K562 (cell line): ENCODE data around the gene EML3. TPM values are rescaled to one million over a fixed set of nuclear protein-coding genes. Genes with fewer than 3 reads are reported as not detected.

Experiments
- BMI1 ChIP-seq: fragments of 150-350 bp; IDR thresholded peaks from 2 replicates; pipeline ENCODE4 v1.6.1; 2014; ENCODE audit warnings: low read length
- HDGF ChIP-seq: fragments of 450-650 bp; IDR thresholded peaks from 2 replicates; pipeline ENCODE4 v1.6.1; 2016
- KAT2B ChIP-seq: IDR thresholded peaks from one replicate; pipeline ENCODE4 v1.6.1; 2012; ENCODE audit warnings: low read depth, mild to moderate bottlenecking, control low read depth, inconsistent platforms, low read length, moderate library complexity
- MAFK ChIP-seq: IDR thresholded peaks from 2 replicates; pipeline ENCODE4 v1.6.1; 2011; ENCODE audit warnings: low read length, improper control_type of control experiment
- MYC ChIP-seq, 2 experiments: fragments of 250-450 bp in 1 of 2; sonication (Bioruptor Pico) in 1 of 2; IDR thresholded peaks; 2 replicates each; pipeline versions ENCODE4 v1.5.1 to v1.6.1; 2012 to 2021; ENCODE audit warnings: low read depth in 2 of 2, borderline replicate concordance in 1 of 2, improper control_type of control experiment in 1 of 2, low read length in 1 of 2, mild to moderate bottlenecking in 1 of 2, moderate library complexity in 1 of 2
- POLR2H ChIP-seq: IDR thresholded peaks from 2 replicates; pipeline ENCODE4 v1.6.1; 2016; ENCODE audit warnings: missing genetic modification characterization, low read depth, mild to moderate bottlenecking, control low read depth, missing compliant biosample characterization, moderate library complexity
- SMARCC2 ChIP-seq: fragments of 450-650 bp; IDR thresholded peaks from 2 replicates; pipeline ENCODE4 v1.6.1; 2017; ENCODE audit warnings: antibody characterized with exemption, moderate library complexity, mild to moderate bottlenecking, low read depth
- ZNF696 ChIP-seq: fragments of 250-450 bp; sonication (Bioruptor Pico); conservative IDR thresholded peaks from 2 replicates; pipeline ENCODE4 v1.4.0; 2020; ENCODE audit warnings: mild to moderate bottlenecking, moderate library complexity
- polyA plus RNA-seq, 8 experiments: library from polyadenylated mRNA; depleted of rRNA in 4 of 8; stranded (reverse) in 5 of 8; unstranded in 3 of 8; fragments of >200 nt; fragmentation: Nextera tagmentation in 2 of 8; fragmentation: Illumina TruSeq in 1 of 8; extraction: Ambion mirVana in 2 of 8; extraction: Trizol in 1 of 8; gene quantifications; 2 replicates each; pipeline versions ENCODE4 v1.2.1 to v1.2.3, GENCODE V29; 2011 to 2014; ENCODE audit warnings: inconsistent platforms in 1 of 8, missing spikeins in 1 of 8
- total RNA-seq, 7 experiments: library from RNA; depleted of rRNA in 6 of 7; stranded (reverse); fragments of >200 nt in 6 of 7; fragmentation: Illumina TruSeq in 2 of 7; extraction: Trizol in 2 of 7; gene quantifications; 2 replicates each; pipeline versions ENCODE4 v1.2.1 to v1.2.3, GENCODE V29; 2011 to 2021; ENCODE audit warnings: low replicate concordance in 1 of 7
- TF ChIP-seq, protein P1 (sequence below): sonication (generic); formaldehyde crosslinking; IDR thresholded peaks from 2 replicates; pipeline ENCODE4 v1.8.0; 2022; ENCODE audit warnings: mild to moderate bottlenecking, low read depth, missing genetic modification reagents
- TF ChIP-seq, protein P2 (sequence below): fragments of 450-650 bp; IDR thresholded peaks from 2 replicates; pipeline ENCODE4 v1.7.0; 2016; ENCODE audit warnings: borderline replicate concordance
- TF ChIP-seq, protein P3 (sequence below): sonication (generic); formaldehyde crosslinking; IDR thresholded peaks from 2 replicates; pipeline ENCODE4 v1.8.0; 2023; ENCODE audit warnings: missing genetic modification reagents, mild to moderate bottlenecking, borderline replicate concordance
- TF ChIP-seq, protein P4 (sequence below): fragments of 450-650 bp; IDR thresholded peaks from 2 replicates; pipeline ENCODE4 v1.6.1; 2016
- TF ChIP-seq, protein P5 (sequence below): fragments of 250-450 bp; sonication (Bioruptor Pico); IDR thresholded peaks from 2 replicates; pipeline ENCODE4 v1.4.0; 2020
- TF ChIP-seq, protein P6 (sequence below), 2 experiments: fragments of 450-650 bp; conservative IDR thresholded peaks; 2 replicates each; pipeline ENCODE4 v1.6.1; 2017; ENCODE audit warnings: mild to moderate bottlenecking in 2 of 2, moderate library complexity in 2 of 2

Gene EML3
- total and polyA plus RNA-seq, 9 of the 15 experiments (the other 6 are each of a cell fraction or from before 2014, with no cell fraction given) = 0.32 to 90.5 (median 26.4) TPM

DNA sequence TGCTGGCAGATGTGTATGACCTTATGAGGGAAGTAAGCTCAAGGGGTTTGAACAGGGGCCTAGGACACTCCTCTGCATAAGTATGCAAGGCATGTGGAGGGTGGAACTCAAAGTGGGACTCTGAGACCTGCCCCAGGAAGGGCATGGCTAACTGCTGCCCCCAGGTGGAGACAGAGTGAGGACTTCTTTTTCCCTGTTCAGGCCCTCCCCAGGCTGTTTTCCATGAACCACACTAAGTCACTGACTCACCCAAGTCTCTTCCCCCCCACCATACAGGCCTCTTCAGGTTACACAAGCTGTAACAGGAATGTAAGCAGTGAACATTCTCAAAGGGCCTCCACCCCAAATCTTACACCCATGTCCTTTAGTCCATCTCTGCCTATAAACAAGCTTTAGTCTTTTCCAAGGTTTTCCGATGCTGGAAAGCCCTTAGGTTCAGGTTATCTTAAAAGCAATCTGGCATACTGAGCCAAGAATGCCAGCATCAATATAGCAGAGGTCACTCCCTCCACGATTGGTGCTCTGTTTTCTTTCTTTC is 51.9 kb downstream of the EML3 start (continued):
- TF ChIP-seq, protein P1, sequence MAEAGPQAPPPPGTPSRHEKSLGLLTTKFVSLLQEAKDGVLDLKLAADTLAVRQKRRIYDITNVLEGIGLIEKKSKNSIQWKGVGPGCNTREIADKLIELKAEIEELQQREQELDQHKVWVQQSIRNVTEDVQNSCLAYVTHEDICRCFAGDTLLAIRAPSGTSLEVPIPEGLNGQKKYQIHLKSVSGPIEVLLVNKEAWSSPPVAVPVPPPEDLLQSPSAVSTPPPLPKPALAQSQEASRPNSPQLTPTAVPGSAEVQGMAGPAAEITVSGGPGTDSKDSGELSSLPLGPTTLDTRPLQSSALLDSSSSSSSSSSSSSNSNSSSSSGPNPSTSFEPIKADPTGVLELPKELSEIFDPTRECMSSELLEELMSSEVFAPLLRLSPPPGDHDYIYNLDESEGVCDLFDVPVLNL (CRISPR knock-in tag) = no peak
- TF ChIP-seq, protein P2, sequence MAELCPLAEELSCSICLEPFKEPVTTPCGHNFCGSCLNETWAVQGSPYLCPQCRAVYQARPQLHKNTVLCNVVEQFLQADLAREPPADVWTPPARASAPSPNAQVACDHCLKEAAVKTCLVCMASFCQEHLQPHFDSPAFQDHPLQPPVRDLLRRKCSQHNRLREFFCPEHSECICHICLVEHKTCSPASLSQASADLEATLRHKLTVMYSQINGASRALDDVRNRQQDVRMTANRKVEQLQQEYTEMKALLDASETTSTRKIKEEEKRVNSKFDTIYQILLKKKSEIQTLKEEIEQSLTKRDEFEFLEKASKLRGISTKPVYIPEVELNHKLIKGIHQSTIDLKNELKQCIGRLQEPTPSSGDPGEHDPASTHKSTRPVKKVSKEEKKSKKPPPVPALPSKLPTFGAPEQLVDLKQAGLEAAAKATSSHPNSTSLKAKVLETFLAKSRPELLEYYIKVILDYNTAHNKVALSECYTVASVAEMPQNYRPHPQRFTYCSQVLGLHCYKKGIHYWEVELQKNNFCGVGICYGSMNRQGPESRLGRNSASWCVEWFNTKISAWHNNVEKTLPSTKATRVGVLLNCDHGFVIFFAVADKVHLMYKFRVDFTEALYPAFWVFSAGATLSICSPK = no peak
- TF ChIP-seq, protein P3, sequence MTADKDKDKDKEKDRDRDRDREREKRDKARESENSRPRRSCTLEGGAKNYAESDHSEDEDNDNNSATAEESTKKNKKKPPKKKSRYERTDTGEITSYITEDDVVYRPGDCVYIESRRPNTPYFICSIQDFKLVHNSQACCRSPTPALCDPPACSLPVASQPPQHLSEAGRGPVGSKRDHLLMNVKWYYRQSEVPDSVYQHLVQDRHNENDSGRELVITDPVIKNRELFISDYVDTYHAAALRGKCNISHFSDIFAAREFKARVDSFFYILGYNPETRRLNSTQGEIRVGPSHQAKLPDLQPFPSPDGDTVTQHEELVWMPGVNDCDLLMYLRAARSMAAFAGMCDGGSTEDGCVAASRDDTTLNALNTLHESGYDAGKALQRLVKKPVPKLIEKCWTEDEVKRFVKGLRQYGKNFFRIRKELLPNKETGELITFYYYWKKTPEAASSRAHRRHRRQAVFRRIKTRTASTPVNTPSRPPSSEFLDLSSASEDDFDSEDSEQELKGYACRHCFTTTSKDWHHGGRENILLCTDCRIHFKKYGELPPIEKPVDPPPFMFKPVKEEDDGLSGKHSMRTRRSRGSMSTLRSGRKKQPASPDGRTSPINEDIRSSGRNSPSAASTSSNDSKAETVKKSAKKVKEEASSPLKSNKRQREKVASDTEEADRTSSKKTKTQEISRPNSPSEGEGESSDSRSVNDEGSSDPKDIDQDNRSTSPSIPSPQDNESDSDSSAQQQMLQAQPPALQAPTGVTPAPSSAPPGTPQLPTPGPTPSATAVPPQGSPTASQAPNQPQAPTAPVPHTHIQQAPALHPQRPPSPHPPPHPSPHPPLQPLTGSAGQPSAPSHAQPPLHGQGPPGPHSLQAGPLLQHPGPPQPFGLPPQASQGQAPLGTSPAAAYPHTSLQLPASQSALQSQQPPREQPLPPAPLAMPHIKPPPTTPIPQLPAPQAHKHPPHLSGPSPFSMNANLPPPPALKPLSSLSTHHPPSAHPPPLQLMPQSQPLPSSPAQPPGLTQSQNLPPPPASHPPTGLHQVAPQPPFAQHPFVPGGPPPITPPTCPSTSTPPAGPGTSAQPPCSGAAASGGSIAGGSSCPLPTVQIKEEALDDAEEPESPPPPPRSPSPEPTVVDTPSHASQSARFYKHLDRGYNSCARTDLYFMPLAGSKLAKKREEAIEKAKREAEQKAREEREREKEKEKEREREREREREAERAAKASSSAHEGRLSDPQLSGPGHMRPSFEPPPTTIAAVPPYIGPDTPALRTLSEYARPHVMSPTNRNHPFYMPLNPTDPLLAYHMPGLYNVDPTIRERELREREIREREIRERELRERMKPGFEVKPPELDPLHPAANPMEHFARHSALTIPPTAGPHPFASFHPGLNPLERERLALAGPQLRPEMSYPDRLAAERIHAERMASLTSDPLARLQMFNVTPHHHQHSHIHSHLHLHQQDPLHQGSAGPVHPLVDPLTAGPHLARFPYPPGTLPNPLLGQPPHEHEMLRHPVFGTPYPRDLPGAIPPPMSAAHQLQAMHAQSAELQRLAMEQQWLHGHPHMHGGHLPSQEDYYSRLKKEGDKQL (CRISPR knock-in tag) = no peak
- no peak for TF ChIP-seq BMI1
- TF ChIP-seq MYC (IDR thresholded peaks at IDR 0.05; ENCODE audit: low read depth, low read length) = peak; percentile 77; the same call in 1 of the 2 replicates
- TF ChIP-seq MYC (CRISPR knock-in tag; IDR thresholded peaks at IDR 0.05; ENCODE audit: borderline replicate concordance, low read depth) = no peak
- TF ChIP-seq HDGF = no peak
- TF ChIP-seq, protein P4, sequence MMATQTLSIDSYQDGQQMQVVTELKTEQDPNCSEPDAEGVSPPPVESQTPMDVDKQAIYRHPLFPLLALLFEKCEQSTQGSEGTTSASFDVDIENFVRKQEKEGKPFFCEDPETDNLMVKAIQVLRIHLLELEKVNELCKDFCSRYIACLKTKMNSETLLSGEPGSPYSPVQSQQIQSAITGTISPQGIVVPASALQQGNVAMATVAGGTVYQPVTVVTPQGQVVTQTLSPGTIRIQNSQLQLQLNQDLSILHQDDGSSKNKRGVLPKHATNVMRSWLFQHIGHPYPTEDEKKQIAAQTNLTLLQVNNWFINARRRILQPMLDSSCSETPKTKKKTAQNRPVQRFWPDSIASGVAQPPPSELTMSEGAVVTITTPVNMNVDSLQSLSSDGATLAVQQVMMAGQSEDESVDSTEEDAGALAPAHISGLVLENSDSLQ = no peak
- TF ChIP-seq, protein P5, sequence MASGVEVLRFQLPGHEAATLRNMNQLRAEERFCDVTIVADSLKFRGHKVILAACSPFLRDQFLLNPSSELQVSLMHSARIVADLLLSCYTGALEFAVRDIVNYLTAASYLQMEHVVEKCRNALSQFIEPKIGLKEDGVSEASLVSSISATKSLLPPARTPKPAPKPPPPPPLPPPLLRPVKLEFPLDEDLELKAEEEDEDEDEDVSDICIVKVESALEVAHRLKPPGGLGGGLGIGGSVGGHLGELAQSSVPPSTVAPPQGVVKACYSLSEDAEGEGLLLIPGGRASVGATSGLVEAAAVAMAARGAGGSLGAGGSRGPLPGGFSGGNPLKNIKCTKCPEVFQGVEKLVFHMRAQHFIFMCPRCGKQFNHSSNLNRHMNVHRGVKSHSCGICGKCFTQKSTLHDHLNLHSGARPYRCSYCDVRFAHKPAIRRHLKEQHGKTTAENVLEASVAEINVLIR (CRISPR knock-in tag) = no peak
- no peak for TF ChIP-seq KAT2B
- TF ChIP-seq, protein P6, sequence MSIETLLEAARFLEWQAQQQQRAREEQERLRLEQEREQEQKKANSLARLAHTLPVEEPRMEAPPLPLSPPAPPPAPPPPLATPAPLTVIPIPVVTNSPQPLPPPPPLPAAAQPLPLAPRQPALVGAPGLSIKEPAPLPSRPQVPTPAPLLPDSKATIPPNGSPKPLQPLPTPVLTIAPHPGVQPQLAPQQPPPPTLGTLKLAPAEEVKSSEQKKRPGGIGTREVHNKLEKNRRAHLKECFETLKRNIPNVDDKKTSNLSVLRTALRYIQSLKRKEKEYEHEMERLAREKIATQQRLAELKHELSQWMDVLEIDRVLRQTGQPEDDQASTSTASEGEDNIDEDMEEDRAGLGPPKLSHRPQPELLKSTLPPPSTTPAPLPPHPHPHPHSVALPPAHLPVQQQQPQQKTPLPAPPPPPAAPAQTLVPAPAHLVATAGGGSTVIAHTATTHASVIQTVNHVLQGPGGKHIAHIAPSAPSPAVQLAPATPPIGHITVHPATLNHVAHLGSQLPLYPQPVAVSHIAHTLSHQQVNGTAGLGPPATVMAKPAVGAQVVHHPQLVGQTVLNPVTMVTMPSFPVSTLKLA (conservative IDR thresholded peaks at IDR 0.05) = no peak; a peak in 2 of 4 replicates
- no peak for TF ChIP-seq MAFK
- no peak for TF ChIP-seq POLR2H
- no peak for TF ChIP-seq SMARCC2
- no peak for TF ChIP-seq ZNF696 (CRISPR knock-in tag)
